ENCODE measurements around the gene PLCB3.

GRCh38 chr11:64225608-64226506, 25.5 kb upstream of the PLCB3 start, which contains the start of the genes NUDT22 and TRPT1:
- TF ChIP-seq CTCF (IDR thresholded peaks at IDR 0.05; ENCODE audit: extremely low read depth in 1 of 2, insufficient read depth in 1 of 2, low read depth in 1 of 2, low read length in 2 of 2) (peak; percentile 3 to 13), POLR2AphosphoS5 (IDR thresholded peaks at IDR 0.05; ENCODE audit: insufficient read depth, low read depth, low read length) (peak; percentile 87), JUN (IDR thresholded peaks at IDR 0.05; ENCODE audit: borderline replicate concordance, insufficient read depth, insufficient read length, low read depth) (no peak), POLR2A (IDR thresholded peaks at IDR 0.05; ENCODE audit: low read depth, low read length) (peak; percentile 90), EZH2 (IDR thresholded peaks at IDR 0.05; ENCODE audit: borderline replicate concordance, low read depth, low read length, severe bottlenecking) (no peak), GATA2 (IDR thresholded peaks at IDR 0.05; ENCODE audit: insufficient read depth, insufficient read length, low read depth, low read length) (no peak), MYC (IDR thresholded peaks at IDR 0.05; ENCODE audit: low read depth, low read length) (no peak), MAX (IDR thresholded peaks at IDR 0.05; ENCODE audit: insufficient read depth, insufficient read length) (no peak), FOS (IDR thresholded peaks at IDR 0.05; ENCODE audit: borderline replicate concordance, insufficient read depth, low read length) (no peak)

Measured in endothelial cell of umbilical vein (primary cell).